ENCODE measurements around the gene MGMT. TPM values are rescaled to one million over a fixed set of nuclear protein-coding genes. Genes with fewer than 3 reads are reported as not detected.

Gene MGMT
- total and polyA plus RNA-seq, 2 donors (not counting 3 experiments of a cell fraction or from before 2014, with no cell fraction given): 15.0 to 15.2 TPM

- FAIRE-seq (no peak), DNase-seq (ENCODE audit: low read depth, low spot score) (peak; percentile 13)
- dilution Hi-C loops (cut with MboI; ENCODE audit: extremely low pct_ligation_motif_present, low sequenced_read_pairs): no loop called here
- Histone ChIP-seq H4K20me1 (replicated peaks; ENCODE audit: control insufficient read depth, extremely low read depth, insufficient read depth, low read length) (no peaks in the 10 kb centered on the region), H2AFZ (ENCODE audit: low read depth, low read length) (no peak overlapping the region), H3K27me3 (ENCODE audit: control insufficient read depth in 2 of 2, insufficient read depth in 2 of 2, low read length in 2 of 2) (no peaks in the 10 kb centered on the region), H3K36me3 (ENCODE audit: control insufficient read depth in 2 of 2, extremely low read depth in 1 of 2, insufficient read depth in 2 of 2, low read length in 2 of 2) (no peaks in the 10 kb centered on the region), H3K9me3 (replicated peaks; ENCODE audit: control insufficient read depth, insufficient read depth, low read length) (no peaks in the 10 kb centered on the region), H3K4me2 (ENCODE audit: insufficient read depth, low read length) (no peak overlapping the region), H3K79me2 (ENCODE audit: control insufficient read depth, insufficient read depth, low read length) (no peaks in the 10 kb centered on the region), H3K9ac (replicated peaks; ENCODE audit: extremely low read depth, insufficient read depth, low read length) (no peak overlapping the region), H3K9me1 (replicated peaks; ENCODE audit: control insufficient read depth, extremely low read depth, insufficient read depth, low read length) (no peaks in the 10 kb centered on the region), H3K4me1 (ENCODE audit: control insufficient read depth, extremely low read depth, insufficient read depth, low read length) (no peaks in the 10 kb centered on the region), H3K27ac (ENCODE audit: insufficient read depth, low read depth, low read length) (no peak overlapping the region), H3K4me3 (replicated peaks in 1 of 3; ENCODE audit: insufficient read depth in 1 of 3, low read depth in 1 of 3, low read length in 3 of 3) (no peak overlapping the region)
- no peak for TF ChIP-seq POLR2A (IDR thresholded peaks at IDR 0.05; ENCODE audit: low read depth, low read length)
- TF ChIP-seq, protein P1, sequence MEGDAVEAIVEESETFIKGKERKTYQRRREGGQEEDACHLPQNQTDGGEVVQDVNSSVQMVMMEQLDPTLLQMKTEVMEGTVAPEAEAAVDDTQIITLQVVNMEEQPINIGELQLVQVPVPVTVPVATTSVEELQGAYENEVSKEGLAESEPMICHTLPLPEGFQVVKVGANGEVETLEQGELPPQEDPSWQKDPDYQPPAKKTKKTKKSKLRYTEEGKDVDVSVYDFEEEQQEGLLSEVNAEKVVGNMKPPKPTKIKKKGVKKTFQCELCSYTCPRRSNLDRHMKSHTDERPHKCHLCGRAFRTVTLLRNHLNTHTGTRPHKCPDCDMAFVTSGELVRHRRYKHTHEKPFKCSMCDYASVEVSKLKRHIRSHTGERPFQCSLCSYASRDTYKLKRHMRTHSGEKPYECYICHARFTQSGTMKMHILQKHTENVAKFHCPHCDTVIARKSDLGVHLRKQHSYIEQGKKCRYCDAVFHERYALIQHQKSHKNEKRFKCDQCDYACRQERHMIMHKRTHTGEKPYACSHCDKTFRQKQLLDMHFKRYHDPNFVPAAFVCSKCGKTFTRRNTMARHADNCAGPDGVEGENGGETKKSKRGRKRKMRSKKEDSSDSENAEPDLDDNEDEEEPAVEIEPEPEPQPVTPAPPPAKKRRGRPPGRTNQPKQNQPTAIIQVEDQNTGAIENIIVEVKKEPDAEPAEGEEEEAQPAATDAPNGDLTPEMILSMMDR (IDR thresholded peaks at IDR 0.05; ENCODE audit: extremely low read depth in 1 of 2, insufficient read depth in 1 of 2, low read depth in 1 of 2, low read length in 2 of 2): no peak
- no peak for TF ChIP-seq GATA2 (IDR thresholded peaks at IDR 0.05; ENCODE audit: insufficient read depth, insufficient read length, low read depth, low read length)
- TF ChIP-seq MYC (IDR thresholded peaks at IDR 0.05; ENCODE audit: low read depth, low read length): no peak
- no peak for TF ChIP-seq FOS (IDR thresholded peaks at IDR 0.05; ENCODE audit: borderline replicate concordance, insufficient read depth, low read length)
- TF ChIP-seq JUN (IDR thresholded peaks at IDR 0.05; ENCODE audit: borderline replicate concordance, insufficient read depth, insufficient read length, low read depth): no peak
- no peak for TF ChIP-seq EZH2 (IDR thresholded peaks at IDR 0.05; ENCODE audit: borderline replicate concordance, low read depth, low read length, severe bottlenecking)
- no peak for TF ChIP-seq POLR2AphosphoS5 (IDR thresholded peaks at IDR 0.05; ENCODE audit: insufficient read depth, low read depth, low read length)
- TF ChIP-seq, protein P2, sequence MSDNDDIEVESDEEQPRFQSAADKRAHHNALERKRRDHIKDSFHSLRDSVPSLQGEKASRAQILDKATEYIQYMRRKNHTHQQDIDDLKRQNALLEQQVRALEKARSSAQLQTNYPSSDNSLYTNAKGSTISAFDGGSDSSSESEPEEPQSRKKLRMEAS (IDR thresholded peaks at IDR 0.05; ENCODE audit: insufficient read depth, insufficient read length): no peak
- intact Hi-C loops (cut with micrococcal nuclease): loop anchor here (5.0 kb wide), 1 partner anchor 116 kb away; no protein-coding TSS in a partner anchor
- CTCF ChIA-PET: no interaction called here
- POLR2A ChIA-PET: no interaction called here
- BruUV-seq (replicated peaks): no TSS peak
These were observed 65.8 kb downstream of the MGMT start for GRCh38 chr10:129532838-129533237.
